ENCODE results near the gene IL1A.

IL1A gene

GRCh38 chr2:112749755-112750559 lies 34.3 kb downstream of the IL1A start:
- DNase-seq (ENCODE audit: low read depth, low spot score) = peak; percentile 21
- no peak overlapping the region for H3K4me3 ChIP-seq (ENCODE audit: low read depth, low read length)
- CTCF ChIA-PET = interaction anchor here (0.6 to 17.0 kb wide), 56 partner anchors 11 to 639 kb away, joined by 3 to 688 read pairs (median 4); partner anchors contain the start of gene CKAP2L
- POLR2A ChIA-PET = no interaction called here
- TF ChIP-seq CTCF (IDR thresholded peaks at IDR 0.05; ENCODE audit: insufficient read depth, low read length, missing control alignments) = peak; percentile 99

- no peak overlapping the region for H3K4me3 ChIP-seq (ENCODE audit: low read depth, low read length)
- ChIA-PET POLR2A (interaction anchor here (0.6 kb wide), 1 partner anchor 221 kb away, joined by 7 read pairs; no protein-coding TSS in a partner anchor), CTCF (interaction anchor here (1.1 to 17.0 kb wide), 6 partner anchors 9 to 218 kb away, joined by 3 to 688 read pairs (median 4); no protein-coding TSS in a partner anchor)
- TF ChIP-seq CTCF (IDR thresholded peaks at IDR 0.05; ENCODE audit: insufficient read depth, low read length, missing control alignments) = no peak
- no peak for DNase-seq (ENCODE audit: low read depth, low spot score)
These were observed 43.8 kb downstream of the IL1A start for GRCh38 chr2:112740527-112740926.

- DNase-seq (ENCODE audit: low read depth, low spot score) = no peak
- no peak for TF ChIP-seq CTCF (IDR thresholded peaks at IDR 0.05; ENCODE audit: insufficient read depth, low read length, missing control alignments)
- CTCF ChIA-PET = interaction anchor here (0.7 to 7.9 kb wide), 10 partner anchors 9 to 216 kb away, joined by 3 to 75 read pairs (median 8); no protein-coding TSS in a partner anchor
- no peak overlapping the region for H3K4me3 ChIP-seq (ENCODE audit: low read depth, low read length)
- POLR2A ChIA-PET = no interaction called here
These were observed 46.6 kb downstream of the IL1A start for GRCh38 chr2:112737542-112738232.

GRCh38 chr2:112733871-112734270 lies 50.4 kb downstream of the IL1A start:
- CTCF ChIA-PET = interaction anchor here (0.8 to 14.5 kb wide), 4 partner anchors 9 to 134 kb away, joined by 3 to 410 read pairs (median 11); no protein-coding TSS in a partner anchor
- POLR2A ChIA-PET = no interaction called here
- no peak overlapping the region for H3K4me3 ChIP-seq (ENCODE audit: low read depth, low read length)
- DNase-seq (ENCODE audit: low read depth, low spot score) = no peak
- no peak for TF ChIP-seq CTCF (IDR thresholded peaks at IDR 0.05; ENCODE audit: insufficient read depth, low read length, missing control alignments)

- H3K4me3 ChIP-seq (ENCODE audit: low read depth, low read length) = no peak overlapping the region
- DNase-seq (ENCODE audit: low read depth, low spot score) = no peak
- ChIA-PET POLR2A (no interaction called here), CTCF (interaction anchor here (1.8 to 14.5 kb wide), 3 partner anchors 10 to 133 kb away, joined by 6 to 410 read pairs (median 16); no protein-coding TSS in a partner anchor)
- no peak for TF ChIP-seq CTCF (IDR thresholded peaks at IDR 0.05; ENCODE audit: insufficient read depth, low read length, missing control alignments)
These were observed 50.8 kb downstream of the IL1A start for GRCh38 chr2:112733456-112733855.

GRCh38 chr2:112731479-112731878 lies 52.8 kb downstream of the IL1A start:
- DNase-seq (ENCODE audit: low read depth, low spot score) = no peak
- POLR2A ChIA-PET = no interaction called here
- H3K4me3 ChIP-seq (ENCODE audit: low read depth, low read length) = no peak overlapping the region
- CTCF ChIA-PET = interaction anchor here (1.4 to 14.5 kb wide), 6 partner anchors 11 to 210 kb away, joined by 3 to 410 read pairs (median 12); no protein-coding TSS in a partner anchor
- TF ChIP-seq CTCF (IDR thresholded peaks at IDR 0.05; ENCODE audit: insufficient read depth, low read length, missing control alignments) = no peak
